ENCODE measurements around the gene ANKRD55. TPM values are rescaled to one million over a fixed set of nuclear protein-coding genes. Genes with fewer than 3 reads are reported as not detected.
"Not testable (repeated sequence)": the region's sequence is repeated elsewhere in the genome, so short reads cannot be mapped to it uniquely, and the experiment has no call there.

ANKRD55 gene
- total RNA-seq, 1 experiment from 2014 or later, result not detected

DNA sequence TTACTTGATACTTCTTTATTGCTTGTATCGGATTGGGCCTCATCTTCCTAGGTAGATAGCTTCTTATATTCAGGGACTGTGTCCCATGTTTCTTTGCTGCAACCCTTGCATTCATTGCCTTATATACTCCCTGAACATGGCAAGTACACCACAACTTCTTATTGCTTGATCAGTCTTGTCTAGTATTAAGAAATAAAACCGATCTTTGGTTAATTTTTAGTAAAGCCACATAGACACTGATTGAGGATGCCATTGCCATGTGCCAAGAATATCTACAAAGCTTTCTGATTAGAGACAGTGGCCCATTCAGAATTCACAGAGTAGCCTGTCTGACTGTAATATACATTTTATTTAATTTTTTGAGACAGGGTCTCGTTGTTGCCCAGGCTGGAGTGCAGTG lies 34.7 kb upstream of the ANKRD55 start:
- Histone ChIP-seq H3K4me1 (replicated peaks) (peaks cover 23% of the 10 kb centered on the region), H3K27me3 (replicated peaks) (no peaks in the 10 kb centered on the region), H3K4me3 (no peak overlapping the region), H3K36me3 (no peaks in the 10 kb centered on the region), H3K9me3 (replicated peaks) (no peaks in the 10 kb centered on the region), H3K27ac (no peak overlapping the region)
- DNase-seq (ENCODE audit: low read depth in 1 of 2, low spot score in 2 of 2), result no peak

GRCh38 chr5:56264417-56265025 lies 31.4 kb upstream of the ANKRD55 start:
- no peaks in the 10 kb centered on the region for H3K9me3 ChIP-seq (replicated peaks)
- DNase-seq (ENCODE audit: low read depth in 1 of 2, low spot score in 2 of 2), result peak in 1 of 2 experiments; percentile 23

GRCh38 chr5:56262279-56262678 lies 29.1 kb upstream of the ANKRD55 start:
- Histone ChIP-seq H3K4me3 (no peak overlapping the region), H3K27me3 (replicated peaks) (no peaks in the 10 kb centered on the region), H3K27ac (no peak overlapping the region), H3K9me3 (replicated peaks) (no peaks in the 10 kb centered on the region), H3K36me3 (no peaks in the 10 kb centered on the region), H3K4me1 (replicated peaks) (peaks cover 29% of the 10 kb centered on the region)
- no peak for DNase-seq (ENCODE audit: low read depth in 1 of 2, low spot score in 2 of 2)

More at GRCh38 chr5:56264417-56265025, 31.4 kb upstream of the ANKRD55 start:
- Histone ChIP-seq H3K36me3 (no peaks in the 10 kb centered on the region), H3K4me1 (replicated peaks) (peaks cover 11% of the 10 kb centered on the region), H3K27ac (no peak overlapping the region), H3K27me3 (replicated peaks) (no peaks in the 10 kb centered on the region), H3K4me3 (no peak overlapping the region)

DNA sequence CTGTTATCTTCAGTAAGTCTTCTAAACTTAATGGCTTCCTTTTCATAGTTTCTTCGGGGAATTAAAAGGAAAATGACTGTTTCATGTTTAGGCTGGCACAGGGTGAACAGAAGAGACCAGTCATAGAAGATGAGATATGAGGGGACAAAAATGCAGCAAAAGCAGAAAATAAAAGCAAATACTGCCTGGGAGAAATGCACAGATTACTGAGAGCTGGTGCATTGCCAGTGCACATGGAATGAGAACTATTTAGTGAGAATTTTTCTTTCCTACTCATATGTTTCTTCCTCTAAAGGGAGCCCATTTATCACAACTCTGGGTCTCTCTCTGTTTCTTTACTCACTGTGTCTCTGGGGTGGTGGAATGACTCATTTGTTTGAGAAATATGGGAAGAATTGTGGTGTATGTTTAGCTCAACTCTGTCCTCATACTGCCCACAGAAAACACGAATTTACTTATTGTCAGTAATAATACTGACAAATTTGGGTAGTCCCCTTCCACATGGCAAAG lies 25.9 kb upstream of the ANKRD55 start:
- DNase-seq (ENCODE audit: low read depth in 1 of 2, low spot score in 2 of 2), result peak; percentile 73 to 96
- Histone ChIP-seq H3K4me3 (no peak overlapping the region), H3K27ac (peak overlapping the region; percentile 86), H3K4me1 (replicated peaks) (peaks cover 32% of the 10 kb centered on the region), H3K27me3 (replicated peaks) (no peaks in the 10 kb centered on the region), H3K9me3 (replicated peaks) (no peaks in the 10 kb centered on the region), H3K36me3 (no peaks in the 10 kb centered on the region)

DNA sequence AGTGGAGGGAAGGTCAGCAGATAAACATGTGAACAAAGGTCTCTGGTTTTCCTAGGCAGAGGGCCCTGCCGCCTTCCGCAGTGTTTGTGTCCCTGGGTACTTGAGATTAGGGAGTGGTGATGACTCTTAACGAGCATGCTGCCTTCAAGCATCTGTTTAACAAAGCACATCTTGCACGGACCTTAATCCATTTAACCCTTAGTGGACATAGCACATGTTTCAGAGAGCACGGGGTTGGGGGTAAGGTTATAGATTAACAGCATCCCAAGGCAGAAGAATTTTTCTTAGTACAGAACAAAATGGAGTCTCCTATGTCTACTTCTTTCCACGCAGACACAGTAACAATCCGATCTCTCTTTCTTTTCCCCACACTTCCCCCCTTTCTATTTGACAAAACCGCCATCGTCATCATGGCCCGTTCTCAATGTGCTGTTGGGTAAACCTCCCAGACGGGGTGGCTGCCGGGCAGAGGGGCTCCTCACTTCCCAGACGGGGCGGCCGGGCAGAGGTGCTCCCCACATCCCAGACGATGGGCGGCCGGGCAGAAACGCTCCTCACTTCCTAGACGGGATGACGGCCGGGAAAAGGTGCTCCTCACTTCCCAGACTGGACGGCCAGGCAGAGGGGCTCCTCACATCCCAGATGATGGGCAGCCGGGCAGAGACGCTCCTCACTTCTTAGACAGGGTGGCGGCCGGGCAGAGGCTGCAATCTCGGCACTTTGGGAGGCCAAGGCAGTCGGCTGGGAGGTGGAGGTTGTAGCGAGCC lies 24.8 kb upstream of the ANKRD55 start:
- not testable (repeated sequence) for H3K4me3 ChIP-seq; DNase-seq (ENCODE audit: low read depth in 1 of 2, low spot score in 2 of 2); H3K9me3 ChIP-seq (replicated peaks); H3K36me3 ChIP-seq; H3K27me3 ChIP-seq (replicated peaks)
- Histone ChIP-seq H3K4me1 (replicated peaks) (peaks cover 32% of the 10 kb centered on the region), H3K27ac (peak overlapping the region; percentile 86)

DNA sequence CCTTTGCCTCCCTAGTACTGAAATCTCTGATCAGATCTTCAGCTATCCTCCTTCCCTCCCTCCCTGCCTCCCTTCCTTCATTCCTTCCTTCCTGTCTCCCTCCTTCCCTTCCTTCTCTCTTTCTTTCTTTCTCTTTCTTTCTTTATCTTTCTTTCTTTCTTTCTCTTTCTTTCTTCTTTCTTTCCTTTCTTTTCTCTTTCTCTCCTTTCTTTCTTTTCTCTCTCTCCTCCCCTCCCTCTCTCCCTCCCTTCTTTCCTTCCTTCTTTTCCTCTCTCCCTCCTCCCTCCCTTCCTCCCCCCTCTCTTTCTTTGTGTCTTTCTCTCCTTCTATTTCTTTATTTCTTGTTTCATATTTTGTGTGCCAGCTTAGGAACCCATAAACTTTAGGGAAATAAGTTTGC lies 23.9 kb upstream of the ANKRD55 start:
- Histone ChIP-seq H3K27ac (peak overlapping the region; percentile 52), H3K27me3 (replicated peaks) (no peaks in the 10 kb centered on the region), H3K36me3 (no peaks in the 10 kb centered on the region), H3K4me3 (no peak overlapping the region), H3K4me1 (replicated peaks) (peaks cover 32% of the 10 kb centered on the region), H3K9me3 (replicated peaks) (no peaks in the 10 kb centered on the region)
- no peak for DNase-seq (ENCODE audit: low read depth in 1 of 2, low spot score in 2 of 2)

GRCh38 chr5:56255502-56255901 lies 22.4 kb upstream of the ANKRD55 start:
- Histone ChIP-seq H3K36me3 (no peaks in the 10 kb centered on the region), H3K4me3 (no peak overlapping the region), H3K4me1 (replicated peaks) (peaks cover 32% of the 10 kb centered on the region), H3K27me3 (replicated peaks) (no peaks in the 10 kb centered on the region), H3K27ac (no peak overlapping the region), H3K9me3 (replicated peaks) (no peaks in the 10 kb centered on the region)
- DNase-seq (ENCODE audit: low read depth in 1 of 2, low spot score in 2 of 2), result no peak

GRCh38 chr5:56253924-56254323 lies 20.8 kb upstream of the ANKRD55 start:
- DNase-seq (ENCODE audit: low read depth in 1 of 2, low spot score in 2 of 2), result no peak
- no peaks in the 10 kb centered on the region for H3K9me3 ChIP-seq (replicated peaks)
- H3K36me3 ChIP-seq, result no peaks in the 10 kb centered on the region
- H3K4me1 ChIP-seq (replicated peaks), result peaks cover 20% of the 10 kb centered on the region
- no peaks in the 10 kb centered on the region for H3K27me3 ChIP-seq (replicated peaks)
- H3K27ac ChIP-seq, result no peak overlapping the region
- no peak overlapping the region for H3K4me3 ChIP-seq

DNA sequence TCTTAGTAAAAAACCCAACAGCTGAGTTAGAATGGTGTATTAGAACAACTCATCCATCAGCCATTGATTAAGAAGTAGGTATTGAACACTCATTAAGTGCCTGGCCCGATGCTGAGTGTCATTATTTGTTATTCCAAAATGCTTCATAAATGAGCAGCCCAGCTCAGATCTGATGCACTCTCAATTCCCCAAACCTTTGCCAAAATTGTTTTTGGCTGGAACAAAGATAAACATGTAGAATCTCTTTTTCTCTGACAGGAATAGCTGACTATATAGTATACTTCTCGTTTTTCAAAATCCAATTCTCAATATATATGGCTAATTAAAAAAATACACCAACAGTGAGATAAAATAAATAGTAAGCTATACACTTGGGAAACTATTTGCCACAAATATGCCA lies 20.0 kb upstream of the ANKRD55 start:
- no peak overlapping the region for H3K4me3 ChIP-seq
- H3K36me3 ChIP-seq, result no peaks in the 10 kb centered on the region
- H3K27me3 ChIP-seq (replicated peaks), result no peaks in the 10 kb centered on the region
- H3K9me3 ChIP-seq (replicated peaks), result no peaks in the 10 kb centered on the region
- H3K4me1 ChIP-seq (replicated peaks), result peaks cover 12% of the 10 kb centered on the region
- no peak for DNase-seq (ENCODE audit: low read depth in 1 of 2, low spot score in 2 of 2)
- no peak overlapping the region for H3K27ac ChIP-seq

DNA sequence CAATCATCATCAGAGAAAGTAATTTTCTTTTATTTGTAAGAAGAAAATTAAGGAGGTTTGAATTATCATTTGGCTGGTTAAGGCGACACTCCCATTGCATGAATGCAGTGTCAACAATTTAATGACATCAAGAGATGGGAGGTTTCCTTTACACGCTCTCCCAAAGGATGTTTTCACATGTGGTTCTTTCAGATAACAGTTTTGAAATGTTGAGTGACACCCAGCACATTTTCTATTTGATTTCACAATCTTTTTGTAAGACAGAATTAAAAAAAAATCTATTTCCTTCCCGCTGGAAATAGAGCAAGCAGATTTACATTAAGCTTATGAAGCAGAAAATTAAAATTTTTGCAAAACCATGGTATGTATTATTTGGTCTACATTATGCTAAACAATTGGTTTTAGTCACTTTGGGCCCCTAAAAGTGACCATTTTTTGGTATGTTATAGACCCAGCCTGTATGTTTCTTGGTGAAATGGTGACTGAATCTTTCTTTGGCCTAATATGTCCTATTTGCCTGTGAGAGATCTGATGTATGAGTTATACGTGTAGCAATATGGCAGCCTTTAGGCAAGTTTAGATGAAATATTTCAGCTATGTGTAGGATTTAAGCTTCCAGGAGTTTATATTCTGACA lies 18.9 kb upstream of the ANKRD55 start:
- no peaks in the 10 kb centered on the region for H3K36me3 ChIP-seq
- DNase-seq (ENCODE audit: low read depth in 1 of 2, low spot score in 2 of 2), result no peak
- peaks cover under 1% of the 10 kb centered on the region for H3K4me1 ChIP-seq (replicated peaks)
- no peak overlapping the region for H3K4me3 ChIP-seq
- no peaks in the 10 kb centered on the region for H3K27me3 ChIP-seq (replicated peaks)
- H3K27ac ChIP-seq, result no peak overlapping the region
- H3K9me3 ChIP-seq (replicated peaks), result no peaks in the 10 kb centered on the region

DNA sequence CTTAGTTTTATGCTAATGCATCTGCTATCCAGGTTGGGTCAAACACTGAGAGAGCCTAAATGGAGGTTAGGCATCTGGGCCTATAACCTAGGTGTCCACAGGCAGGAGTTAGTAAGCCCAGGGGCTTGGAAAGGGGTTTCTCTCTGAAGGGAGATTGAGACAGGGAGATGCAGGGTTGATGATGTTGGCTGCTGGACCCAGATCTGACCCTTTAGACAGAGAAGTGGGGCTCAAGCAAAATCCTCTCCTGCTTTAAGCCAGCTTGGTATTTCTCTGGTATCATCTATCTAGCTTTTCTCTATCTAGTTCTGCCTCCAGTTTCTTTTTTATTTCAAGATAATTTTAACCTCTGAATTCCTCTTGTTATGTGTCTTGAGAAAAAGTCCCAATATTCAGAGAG lies 18.3 kb upstream of the ANKRD55 start:
- Histone ChIP-seq H3K36me3 (no peaks in the 10 kb centered on the region), H3K4me3 (no peak overlapping the region), H3K27ac (no peak overlapping the region), H3K27me3 (replicated peaks) (no peaks in the 10 kb centered on the region), H3K4me1 (replicated peaks) (no peaks in the 10 kb centered on the region), H3K9me3 (replicated peaks) (no peaks in the 10 kb centered on the region)
- DNase-seq (ENCODE audit: low read depth in 1 of 2, low spot score in 2 of 2), result no peak

- no peak for DNase-seq (ENCODE audit: low read depth in 1 of 2, low spot score in 2 of 2)
- no peaks in the 10 kb centered on the region for H3K27me3 ChIP-seq (replicated peaks)
- H3K9me3 ChIP-seq (replicated peaks), result no peaks in the 10 kb centered on the region
- no peaks in the 10 kb centered on the region for H3K4me1 ChIP-seq (replicated peaks)
- no peak overlapping the region for H3K4me3 ChIP-seq
- H3K36me3 ChIP-seq, result no peaks in the 10 kb centered on the region
- no peak overlapping the region for H3K27ac ChIP-seq
Observed at GRCh38 chr5:56250011-56250410, 16.9 kb upstream of the ANKRD55 start.

GRCh38 chr5:56249085-56249484 lies 16.0 kb upstream of the ANKRD55 start:
- not testable (repeated sequence) for H3K4me1 ChIP-seq (replicated peaks); H3K36me3 ChIP-seq; DNase-seq (ENCODE audit: low read depth in 1 of 2, low spot score in 2 of 2); H3K4me3 ChIP-seq; H3K27me3 ChIP-seq (replicated peaks); H3K27ac ChIP-seq; H3K9me3 ChIP-seq (replicated peaks)

GRCh38 chr5:56247592-56247991 lies 14.5 kb upstream of the ANKRD55 start:
- Histone ChIP-seq H3K27ac (no peak overlapping the region), H3K9me3 (replicated peaks) (no peaks in the 10 kb centered on the region), H3K4me1 (replicated peaks) (no peaks in the 10 kb centered on the region), H3K36me3 (no peaks in the 10 kb centered on the region), H3K4me3 (no peak overlapping the region), H3K27me3 (replicated peaks) (no peaks in the 10 kb centered on the region)
- DNase-seq (ENCODE audit: low read depth in 1 of 2, low spot score in 2 of 2), result no peak
